Left hindlimb (tissue), 1 donor: ENCODE measurements around the gene ITPRID1.
"Not testable (repeated sequence)": the region's sequence is repeated elsewhere in the genome, so short reads cannot be mapped to it uniquely, and the experiment has no call there.

Source experiments
- DNase-seq: peaks from one replicate; pipeline ENCODE4 v3.0.0-alpha.2; 2018

The ITPRID1 gene

GRCh38 chr7:31517513-31517912 is 3.6 kb downstream of the ITPRID1 start:
- no peak for DNase-seq

- no peak for DNase-seq
Measured at GRCh38 chr7:31518766-31519165, 4.9 kb downstream of the ITPRID1 start.

- no peak for DNase-seq
Measured at GRCh38 chr7:31521336-31522010, 7.6 kb downstream of the ITPRID1 start.

- no peak for DNase-seq
Measured at GRCh38 chr7:31526864-31527263, 13.0 kb downstream of the ITPRID1 start.

GRCh38 chr7:31529103-31529502 is 15.2 kb downstream of the ITPRID1 start:
- DNase-seq: no peak

GRCh38 chr7:31540651-31541185 is 26.8 kb downstream of the ITPRID1 start:
- DNase-seq: not testable (repeated sequence)

GRCh38 chr7:31545549-31545948 is 31.7 kb downstream of the ITPRID1 start:
- DNase-seq: no peak

- DNase-seq: no peak
Measured at GRCh38 chr7:31549611-31550010, 35.7 kb downstream of the ITPRID1 start.

- peak; percentile 39 for DNase-seq
Measured at GRCh38 chr7:31550432-31550831, 36.5 kb downstream of the ITPRID1 start.

- DNase-seq: no peak
Measured at GRCh38 chr7:31553661-31554081, 39.8 kb downstream of the ITPRID1 start.

- no peak for DNase-seq
Measured at GRCh38 chr7:31562002-31562401, 48.1 kb downstream of the ITPRID1 start.

- no peak for DNase-seq
Measured at GRCh38 chr7:31563522-31563921, 49.6 kb downstream of the ITPRID1 start.

- DNase-seq: no peak
Measured at GRCh38 chr7:31563951-31564350, 50.1 kb downstream of the ITPRID1 start.

GRCh38 chr7:31564661-31565060 is 50.8 kb downstream of the ITPRID1 start:
- no peak for DNase-seq

GRCh38 chr7:31569528-31569927 is 55.6 kb downstream of the ITPRID1 start:
- no peak for DNase-seq

GRCh38 chr7:31583526-31583925 is 69.6 kb downstream of the ITPRID1 start:
- DNase-seq: no peak

GRCh38 chr7:31583942-31584341 is 70.1 kb downstream of the ITPRID1 start:
- DNase-seq: no peak

- DNase-seq: no peak
Measured at GRCh38 chr7:31595390-31595789, 81.5 kb downstream of the ITPRID1 start.

GRCh38 chr7:31602041-31602625 is 88.2 kb downstream of the ITPRID1 start:
- DNase-seq: no peak

GRCh38 chr7:31603046-31603445 is 89.2 kb downstream of the ITPRID1 start:
- no peak for DNase-seq

- no peak for DNase-seq
Measured at GRCh38 chr7:31613604-31614003, 99.7 kb downstream of the ITPRID1 start.

- DNase-seq: no peak
Measured at GRCh38 chr7:31633467-31633866, 119.6 kb downstream of the ITPRID1 start.

- DNase-seq: peak; percentile 47
Measured at GRCh38 chr7:31633894-31634494, 120.1 kb downstream of the ITPRID1 start.

GRCh38 chr7:31640381-31640780 is 126.5 kb downstream of the ITPRID1 start:
- DNase-seq: no peak
